ENCODE measurements around the gene CCDC14. TPM values are rescaled to one million over a fixed set of nuclear protein-coding genes. Genes with fewer than 3 reads are reported as not detected.

Gene CCDC14
- total RNA-seq, 1 experiment from 2014 or later = 62.5 TPM

DNA sequence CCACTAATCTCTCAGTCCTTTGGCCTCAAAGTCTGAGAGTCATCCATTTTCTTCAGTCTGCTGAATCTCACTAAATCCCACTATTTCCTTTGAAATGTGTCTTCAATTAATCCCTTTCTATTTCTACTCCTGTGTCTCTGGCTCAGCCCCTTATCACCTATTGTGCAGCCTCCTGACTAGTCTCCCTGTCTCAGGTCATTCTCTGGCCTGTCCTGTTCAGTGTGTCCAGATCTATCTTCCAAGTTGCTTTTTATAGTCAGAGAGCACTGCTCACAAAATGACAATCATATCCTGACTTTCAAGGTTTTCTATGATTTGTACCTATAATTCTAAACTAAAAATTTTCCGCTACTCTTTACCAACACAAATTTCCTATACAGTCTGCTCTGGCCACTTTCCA is 23.3 kb upstream of the CCDC14 start:
- H3K4me2 ChIP-seq (ENCODE audit: insufficient read depth, insufficient read length, low read length) = no peak overlapping the region

More for the DNA sequence above, 23.3 kb upstream of the CCDC14 start:
- Histone ChIP-seq H3K79me1 (ENCODE audit: insufficient read depth, low read depth, low read length, poor library complexity, severe bottlenecking) (no peaks in the 10 kb centered on the region), H2BK12ac (ENCODE audit: insufficient read length, low read depth, low read length) (no peak overlapping the region), H3K4ac (ENCODE audit: low read depth, low read length) (no peak overlapping the region), H3T11ph (ENCODE audit: low read length) (no peak overlapping the region), H3K9ac (ENCODE audit: extremely low read depth, insufficient read length, low read length) (no peak overlapping the region), H3K23me2 (ENCODE audit: insufficient read length, low read depth, low read length, poor library complexity, severe bottlenecking) (no peaks in the 10 kb centered on the region), H4K8ac (replicated peaks; ENCODE audit: insufficient read length, low read depth, low read length) (no peak overlapping the region), H3K23ac (ENCODE audit: insufficient read length, low read depth, low read length) (no peak overlapping the region), H3K14ac (ENCODE audit: insufficient read depth, low read length) (no peak overlapping the region), H4K91ac (ENCODE audit: insufficient read length, low read depth, low read length) (no peak overlapping the region), H3K56ac (ENCODE audit: insufficient read length, low read depth, low read length) (no peak overlapping the region), H4K20me1 (ENCODE audit: control insufficient read depth, insufficient read depth, insufficient read length) (no peaks in the 10 kb centered on the region), H2AFZ (ENCODE audit: low read length) (no peak overlapping the region), H2BK15ac (ENCODE audit: low read depth, low read length) (no peak overlapping the region), H2BK120ac (ENCODE audit: low read depth, low read length, poor library complexity, severe bottlenecking) (no peak overlapping the region), H3K18ac (ENCODE audit: insufficient read length, low read depth, low read length) (no peak overlapping the region), H2AK5ac (ENCODE audit: insufficient read length, low read length) (no peak overlapping the region), H3K9me3 (ENCODE audit: control insufficient read depth, low read depth, low read length) (no peaks in the 10 kb centered on the region), H2BK20ac (ENCODE audit: low read depth, low read length, poor library complexity, severe bottlenecking) (no peak overlapping the region), H4K5ac (ENCODE audit: insufficient read length, low read depth, low read length) (no peak overlapping the region), H3K27ac (ENCODE audit: insufficient read length, low read depth, low read length) (no peak overlapping the region), H3K79me2 (ENCODE audit: insufficient read depth, low read length) (no peaks in the 10 kb centered on the region), H3K27me3 (ENCODE audit: insufficient read depth, low read length) (peaks cover 4% of the 10 kb centered on the region; the same call in 1 of the 2 replicates), H2BK5ac (ENCODE audit: insufficient read length, low read length) (no peak overlapping the region), H3K4me1 (ENCODE audit: insufficient read depth, low read length) (no peaks in the 10 kb centered on the region)
- no peak overlapping the region for H3K4me3 Mint-ChIP-seq
- DNase-seq = no peak
- H3K27me3 Mint-ChIP-seq (ENCODE audit: low read depth) = peaks cover 57% of the 10 kb centered on the region
- 100% methylated on average over 1 of the region's 1 CpG for WGBS (ENCODE audit: extremely low coverage, insufficient read length, low lambda C conversion rate)
- no peaks in the 10 kb centered on the region for H3K36me3 Mint-ChIP-seq (ENCODE audit: insufficient read depth in 1 of 3, low read depth in 3 of 3)
- H3K4me1 Mint-ChIP-seq = peaks cover 9 to 15% of the 10 kb centered on the region in 2 experiments
- H3K27ac Mint-ChIP-seq = no peak overlapping the region
- H3K9me3 Mint-ChIP-seq = no peaks in the 10 kb centered on the region
- TF ChIP-seq, protein P1, sequence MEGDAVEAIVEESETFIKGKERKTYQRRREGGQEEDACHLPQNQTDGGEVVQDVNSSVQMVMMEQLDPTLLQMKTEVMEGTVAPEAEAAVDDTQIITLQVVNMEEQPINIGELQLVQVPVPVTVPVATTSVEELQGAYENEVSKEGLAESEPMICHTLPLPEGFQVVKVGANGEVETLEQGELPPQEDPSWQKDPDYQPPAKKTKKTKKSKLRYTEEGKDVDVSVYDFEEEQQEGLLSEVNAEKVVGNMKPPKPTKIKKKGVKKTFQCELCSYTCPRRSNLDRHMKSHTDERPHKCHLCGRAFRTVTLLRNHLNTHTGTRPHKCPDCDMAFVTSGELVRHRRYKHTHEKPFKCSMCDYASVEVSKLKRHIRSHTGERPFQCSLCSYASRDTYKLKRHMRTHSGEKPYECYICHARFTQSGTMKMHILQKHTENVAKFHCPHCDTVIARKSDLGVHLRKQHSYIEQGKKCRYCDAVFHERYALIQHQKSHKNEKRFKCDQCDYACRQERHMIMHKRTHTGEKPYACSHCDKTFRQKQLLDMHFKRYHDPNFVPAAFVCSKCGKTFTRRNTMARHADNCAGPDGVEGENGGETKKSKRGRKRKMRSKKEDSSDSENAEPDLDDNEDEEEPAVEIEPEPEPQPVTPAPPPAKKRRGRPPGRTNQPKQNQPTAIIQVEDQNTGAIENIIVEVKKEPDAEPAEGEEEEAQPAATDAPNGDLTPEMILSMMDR (conservative IDR thresholded peaks at IDR 0.05) = no peak

All from H9 (cell line).